Activated naive CD8-positive, alpha-beta T cell (primary cell): ENCODE data around the gene YTHDF1.

Source experiments
- H3K27ac Mint-ChIP-seq: one replicate; pipeline ENCODE4 v1.8.0; 2021; ENCODE audit warnings: mixed read lengths
- H3K27me3 Mint-ChIP-seq: one replicate; pipeline ENCODE4 v1.8.0; 2021; ENCODE audit warnings: mixed read lengths
- H3K36me3 Mint-ChIP-seq: one replicate; pipeline ENCODE4 v1.8.0; 2021; ENCODE audit warnings: mixed read lengths
- H3K4me1 Mint-ChIP-seq: one replicate; pipeline ENCODE4 v1.8.0; 2021; ENCODE audit warnings: low read depth, mixed read lengths
- H3K4me3 Mint-ChIP-seq: one replicate; pipeline ENCODE4 v1.8.0; 2021; ENCODE audit warnings: mild to moderate bottlenecking, mixed read lengths
- H3K9me3 Mint-ChIP-seq: one replicate; pipeline ENCODE4 v1.8.0; 2021; ENCODE audit warnings: low read depth, mixed read lengths

The YTHDF1 gene

GRCh38 chr20:63191400-63191799 is 24.5 kb downstream of the YTHDF1 start:
- no peaks in the 10 kb centered on the region for H3K36me3 Mint-ChIP-seq
- peaks cover 3% of the 10 kb centered on the region for H3K4me1 Mint-ChIP-seq
- H3K27me3 Mint-ChIP-seq: no peaks in the 10 kb centered on the region
- no peak overlapping the region for H3K27ac Mint-ChIP-seq
- H3K9me3 Mint-ChIP-seq: no peaks in the 10 kb centered on the region
- H3K4me3 Mint-ChIP-seq: no peak overlapping the region

GRCh38 chr20:63190828-63191227 is 25.1 kb downstream of the YTHDF1 start:
- H3K27me3 Mint-ChIP-seq: no peaks in the 10 kb centered on the region
- H3K36me3 Mint-ChIP-seq: no peaks in the 10 kb centered on the region
- H3K4me1 Mint-ChIP-seq: no peaks in the 10 kb centered on the region
- H3K4me3 Mint-ChIP-seq: no peak overlapping the region
- no peaks in the 10 kb centered on the region for H3K9me3 Mint-ChIP-seq
- no peak overlapping the region for H3K27ac Mint-ChIP-seq

- Mint-ChIP-seq H3K27me3 (no peaks in the 10 kb centered on the region), H3K4me3 (no peak overlapping the region), H3K9me3 (no peaks in the 10 kb centered on the region), H3K27ac (no peak overlapping the region), H3K36me3 (no peaks in the 10 kb centered on the region), H3K4me1 (no peaks in the 10 kb centered on the region)
These were observed 25.9 kb downstream of the YTHDF1 start for GRCh38 chr20:63189846-63190559.

- Mint-ChIP-seq H3K9me3 (no peaks in the 10 kb centered on the region), H3K27me3 (no peaks in the 10 kb centered on the region), H3K36me3 (no peaks in the 10 kb centered on the region), H3K4me1 (no peaks in the 10 kb centered on the region), H3K4me3 (no peak overlapping the region), H3K27ac (no peak overlapping the region)
These were observed 26.6 kb downstream of the YTHDF1 start for GRCh38 chr20:63189322-63189642.

- Mint-ChIP-seq H3K9me3 (no peaks in the 10 kb centered on the region), H3K4me1 (no peaks in the 10 kb centered on the region), H3K36me3 (no peaks in the 10 kb centered on the region), H3K27me3 (no peaks in the 10 kb centered on the region), H3K27ac (no peak overlapping the region), H3K4me3 (no peak overlapping the region)
These were observed 27.1 kb downstream of the YTHDF1 start for GRCh38 chr20:63188641-63189321.

GRCh38 chr20:63188159-63188442 is 27.8 kb downstream of the YTHDF1 start:
- Mint-ChIP-seq H3K27ac (no peak overlapping the region), H3K36me3 (no peaks in the 10 kb centered on the region), H3K4me1 (no peaks in the 10 kb centered on the region), H3K4me3 (no peak overlapping the region), H3K27me3 (no peaks in the 10 kb centered on the region), H3K9me3 (no peaks in the 10 kb centered on the region)

GRCh38 chr20:63187338-63188158 is 28.4 kb downstream of the YTHDF1 start:
- no peak overlapping the region for H3K4me3 Mint-ChIP-seq
- no peaks in the 10 kb centered on the region for H3K9me3 Mint-ChIP-seq
- H3K36me3 Mint-ChIP-seq: no peaks in the 10 kb centered on the region
- H3K4me1 Mint-ChIP-seq: no peaks in the 10 kb centered on the region
- no peaks in the 10 kb centered on the region for H3K27me3 Mint-ChIP-seq
- no peak overlapping the region for H3K27ac Mint-ChIP-seq

GRCh38 chr20:63186528-63187316 is 29.2 kb downstream of the YTHDF1 start:
- H3K4me3 Mint-ChIP-seq: no peak overlapping the region
- H3K36me3 Mint-ChIP-seq: no peaks in the 10 kb centered on the region
- no peak overlapping the region for H3K27ac Mint-ChIP-seq
- H3K27me3 Mint-ChIP-seq: no peaks in the 10 kb centered on the region
- H3K9me3 Mint-ChIP-seq: no peaks in the 10 kb centered on the region
- no peaks in the 10 kb centered on the region for H3K4me1 Mint-ChIP-seq

GRCh38 chr20:63186084-63186483 is 29.8 kb downstream of the YTHDF1 start:
- no peaks in the 10 kb centered on the region for H3K36me3 Mint-ChIP-seq

GRCh38 chr20:63185215-63185796 is 30.6 kb downstream of the YTHDF1 start:
- H3K27me3 Mint-ChIP-seq: peaks cover 3% of the 10 kb centered on the region
- H3K27ac Mint-ChIP-seq: no peak overlapping the region
- H3K4me3 Mint-ChIP-seq: no peak overlapping the region
- H3K36me3 Mint-ChIP-seq: no peaks in the 10 kb centered on the region
- H3K9me3 Mint-ChIP-seq: no peaks in the 10 kb centered on the region
- no peaks in the 10 kb centered on the region for H3K4me1 Mint-ChIP-seq

More at GRCh38 chr20:63186084-63186483, 29.8 kb downstream of the YTHDF1 start:
- no peak overlapping the region for H3K27ac Mint-ChIP-seq
- no peaks in the 10 kb centered on the region for H3K4me1 Mint-ChIP-seq
- no peak overlapping the region for H3K4me3 Mint-ChIP-seq
- no peaks in the 10 kb centered on the region for H3K9me3 Mint-ChIP-seq
- no peaks in the 10 kb centered on the region for H3K27me3 Mint-ChIP-seq

- peaks cover 4% of the 10 kb centered on the region for H3K4me1 Mint-ChIP-seq
- H3K4me3 Mint-ChIP-seq: no peak overlapping the region
- no peaks in the 10 kb centered on the region for H3K36me3 Mint-ChIP-seq
- no peak overlapping the region for H3K27ac Mint-ChIP-seq
- H3K27me3 Mint-ChIP-seq: peaks cover 6% of the 10 kb centered on the region
- H3K9me3 Mint-ChIP-seq: no peaks in the 10 kb centered on the region
These were observed 32.3 kb downstream of the YTHDF1 start for GRCh38 chr20:63183422-63184146.

GRCh38 chr20:63182946-63183415 is 33.0 kb downstream of the YTHDF1 start:
- no peaks in the 10 kb centered on the region for H3K36me3 Mint-ChIP-seq
- no peak overlapping the region for H3K4me3 Mint-ChIP-seq
- H3K27ac Mint-ChIP-seq: no peak overlapping the region
- H3K4me1 Mint-ChIP-seq: peaks cover 4% of the 10 kb centered on the region
- peaks cover 6% of the 10 kb centered on the region for H3K27me3 Mint-ChIP-seq
- H3K9me3 Mint-ChIP-seq: no peaks in the 10 kb centered on the region

GRCh38 chr20:63182425-63182824 is 33.5 kb downstream of the YTHDF1 start:
- H3K27me3 Mint-ChIP-seq: peaks cover 6% of the 10 kb centered on the region
- H3K36me3 Mint-ChIP-seq: no peaks in the 10 kb centered on the region
- no peak overlapping the region for H3K4me3 Mint-ChIP-seq
- H3K4me1 Mint-ChIP-seq: peaks cover 6% of the 10 kb centered on the region
- H3K9me3 Mint-ChIP-seq: no peaks in the 10 kb centered on the region
- no peak overlapping the region for H3K27ac Mint-ChIP-seq

- H3K36me3 Mint-ChIP-seq: no peaks in the 10 kb centered on the region
These were observed 34.7 kb downstream of the YTHDF1 start for GRCh38 chr20:63181226-63181625.

More at GRCh38 chr20:63181226-63181625, 34.7 kb downstream of the YTHDF1 start:
- Mint-ChIP-seq H3K9me3 (no peaks in the 10 kb centered on the region), H3K27ac (no peak overlapping the region), H3K4me3 (no peak overlapping the region), H3K27me3 (peaks cover 8% of the 10 kb centered on the region), H3K4me1 (peaks cover 9% of the 10 kb centered on the region)
